Measurements from ENCODE around the gene CLTCL1.

GRCh38 chr22:19167106-19167869 lies 124.2 kb downstream of the CLTCL1 start:
- TF ChIP-seq POLR2A (IDR thresholded peaks at IDR 0.05; ENCODE audit: low read depth, low read length) (no peak), TAF1 (IDR thresholded peaks at IDR 0.05; ENCODE audit: borderline replicate concordance, low read depth, low read length) (no peak)

All from GM12892 (cell line).